ENCODE measurements around the gene SYT17.
A peak's percentile ranks its signal among the peaks of the same experiment; 100 is the strongest.

SYT17 gene

GRCh38 chr16:19269098-19269497 is 101.1 kb downstream of the SYT17 start:
- no peak for DNase-seq

DNA sequence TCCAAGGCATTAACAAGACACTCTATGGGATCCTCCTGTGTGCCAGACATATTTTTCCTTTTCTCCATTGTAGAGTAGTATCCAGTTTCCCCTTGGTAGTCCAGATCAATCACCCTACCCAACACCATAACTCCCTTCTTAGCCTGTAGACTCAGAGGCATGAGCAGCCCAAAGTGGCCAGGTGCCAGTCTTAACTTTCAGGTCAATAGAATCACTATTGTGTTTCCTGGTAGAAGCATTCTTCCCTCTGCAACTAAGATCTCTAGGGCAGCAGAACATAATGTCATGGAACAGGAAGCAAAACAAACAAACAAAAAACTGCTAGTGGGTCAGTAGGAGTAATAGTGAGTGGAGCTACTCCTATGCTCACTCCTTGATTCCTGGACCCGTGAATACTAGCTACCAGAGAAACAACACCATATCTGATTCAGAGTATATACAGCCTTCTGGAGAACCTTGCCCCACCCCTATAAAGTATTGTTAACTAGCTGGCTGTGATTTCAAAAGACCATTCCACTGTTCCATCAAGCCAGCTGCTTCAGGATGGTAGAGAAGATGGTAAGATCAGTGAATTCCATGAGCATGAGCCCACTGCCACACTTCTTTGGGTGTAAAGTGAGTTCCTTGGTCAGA is 106.2 kb downstream of the SYT17 start:
- DNase-seq, result no peak

DNA sequence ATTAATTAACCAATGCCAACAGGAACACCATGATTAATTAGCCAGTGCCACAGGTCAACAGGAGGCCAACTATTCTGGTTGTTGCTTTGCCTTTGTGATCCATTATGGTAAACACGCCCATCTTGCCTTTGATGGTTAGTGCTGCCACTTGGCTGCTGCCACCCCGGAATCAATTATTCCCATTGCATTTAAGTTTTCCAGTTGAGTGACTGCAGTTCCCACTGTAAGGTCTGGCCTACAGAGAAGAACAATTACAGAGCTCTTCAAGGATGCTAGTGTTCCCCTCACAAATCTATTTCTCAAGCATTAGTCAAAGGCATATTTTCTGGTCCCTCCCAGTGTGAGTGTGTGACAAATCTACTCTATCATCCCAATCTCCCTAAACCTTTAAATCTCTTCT is 110.4 kb downstream of the SYT17 start:
- no peak for DNase-seq

DNA sequence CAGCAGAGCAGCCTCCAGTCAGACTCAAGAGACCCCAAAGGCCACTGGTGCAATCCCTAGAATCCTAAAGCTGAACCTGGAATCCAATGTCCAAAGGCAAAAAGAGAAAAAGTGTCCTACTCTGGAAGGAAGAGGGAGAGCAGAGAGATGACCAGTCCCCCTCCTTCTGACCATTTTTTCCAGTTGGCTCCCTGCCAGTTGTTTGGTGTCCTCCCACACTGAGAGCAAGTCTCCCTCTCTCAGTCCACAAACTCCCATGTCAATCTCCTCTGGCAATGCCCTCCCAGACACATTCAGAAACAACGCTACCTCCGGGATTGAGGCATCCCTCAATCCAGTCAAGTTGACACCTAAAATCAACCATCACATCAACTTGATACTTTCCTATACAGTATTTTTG is 113.2 kb downstream of the SYT17 start:
- no peak for DNase-seq

- DNase-seq, result no peak
These were observed 114.1 kb downstream of the SYT17 start for GRCh38 chr16:19282101-19282500.

GRCh38 chr16:19283637-19284036 is 115.6 kb downstream of the SYT17 start:
- DNase-seq, result no peak

- peak; percentile 55 for DNase-seq
These were observed 116.2 kb downstream of the SYT17 start for GRCh38 chr16:19284207-19284606.

DNA sequence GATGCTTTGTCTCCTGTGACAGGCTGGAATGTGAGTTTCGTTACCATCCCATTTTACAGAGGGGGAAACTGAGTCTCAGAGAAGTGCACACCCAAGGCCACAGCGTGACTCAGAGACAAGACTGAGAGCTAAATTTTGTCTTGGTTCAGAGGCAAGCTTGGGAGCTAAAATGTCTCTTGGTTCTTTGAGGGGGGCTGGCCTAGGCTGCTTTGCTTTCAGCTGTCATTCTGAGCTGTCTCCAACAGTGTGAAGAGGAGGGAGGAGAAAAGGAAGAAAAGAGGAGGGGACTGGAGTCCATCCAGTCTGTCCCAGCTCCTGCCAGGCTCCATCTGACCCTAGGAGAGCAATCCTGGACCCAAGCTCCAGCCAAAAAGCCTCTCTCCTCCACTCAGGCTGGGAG is 117.4 kb downstream of the SYT17 start, which contains the start of gene CLEC19A:
Gene CLEC19A, plus strand, starts transcription at position 301 of the 400 bp plus-strand sequence. CDS start 121 bp downstream, outside the sequence.
- DNase-seq, result no peak

DNA sequence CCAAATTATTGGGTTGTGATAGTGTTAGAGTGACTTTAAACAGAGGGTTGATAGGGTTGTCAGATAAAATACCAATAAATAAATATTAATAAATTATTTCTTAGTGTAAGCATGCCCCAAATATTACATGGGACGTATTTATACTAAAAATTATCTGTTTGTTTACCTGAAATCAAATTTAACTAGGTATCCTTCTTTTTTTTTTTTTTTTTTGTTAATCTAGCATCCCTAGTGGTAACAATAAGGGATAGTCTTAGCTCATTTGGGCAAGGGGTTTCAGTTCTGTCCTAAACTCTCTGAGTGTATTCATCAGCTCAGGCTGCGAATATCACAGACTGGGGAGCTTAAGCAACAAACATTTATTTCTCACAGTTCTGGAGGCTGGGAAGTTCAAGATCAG is 118.8 kb downstream of the SYT17 start:
- no peak for DNase-seq

DNA sequence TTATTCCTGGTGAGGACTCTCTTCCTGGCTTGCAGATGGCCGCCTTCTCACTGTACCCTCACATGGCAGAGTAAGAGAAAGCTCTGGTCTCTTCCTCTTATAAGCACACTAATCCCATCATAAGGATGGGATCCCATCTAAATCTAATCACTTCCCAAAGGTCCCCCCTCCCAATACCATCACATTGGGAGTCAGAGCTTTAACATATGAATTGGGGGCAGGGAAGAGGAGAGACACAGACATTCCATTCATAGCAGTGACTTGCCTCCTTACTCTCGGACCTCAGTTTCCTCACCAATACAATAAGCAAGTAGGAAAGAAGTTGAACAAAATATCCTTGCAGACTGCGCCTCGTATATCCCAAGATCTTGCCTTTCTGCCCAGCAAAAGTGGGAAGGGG is 119.2 kb downstream of the SYT17 start:
- no peak for DNase-seq

- DNase-seq, result no peak
These were observed 121.1 kb downstream of the SYT17 start for GRCh38 chr16:19288872-19289799.

DNA sequence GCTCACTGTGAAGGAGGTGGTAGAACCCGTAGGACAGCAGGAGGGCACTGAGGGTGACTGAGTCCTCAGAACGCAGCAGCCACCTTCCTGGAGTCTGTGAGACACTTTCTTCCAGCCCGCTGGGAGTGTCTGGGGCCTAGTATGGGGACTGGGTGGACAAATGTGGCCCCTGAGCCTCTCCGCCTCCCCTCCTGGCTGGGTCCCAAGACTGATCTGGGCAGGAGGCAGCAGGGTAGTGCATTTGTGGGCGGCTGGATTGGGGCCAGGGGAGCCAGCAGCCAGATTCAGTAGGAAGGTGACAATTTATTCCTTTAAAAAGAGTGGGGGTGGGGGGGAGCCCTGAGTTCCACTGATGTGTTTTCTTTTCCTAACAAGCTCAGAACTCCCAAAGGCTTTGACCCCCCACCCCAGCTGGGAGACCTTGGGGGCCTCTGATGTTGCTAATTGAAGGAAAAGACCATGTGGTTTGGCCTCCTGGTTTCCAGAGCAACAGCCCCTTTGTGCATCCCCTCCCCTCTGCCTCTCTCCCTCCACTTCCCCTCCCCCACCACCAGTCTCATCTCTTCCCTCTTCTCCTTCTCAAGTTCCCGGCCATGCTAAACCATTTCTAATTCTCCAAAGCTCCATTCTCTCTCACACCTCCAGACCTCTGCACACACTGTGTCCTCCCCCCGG is 121.9 kb downstream of the SYT17 start:
- no peak for DNase-seq

DNA sequence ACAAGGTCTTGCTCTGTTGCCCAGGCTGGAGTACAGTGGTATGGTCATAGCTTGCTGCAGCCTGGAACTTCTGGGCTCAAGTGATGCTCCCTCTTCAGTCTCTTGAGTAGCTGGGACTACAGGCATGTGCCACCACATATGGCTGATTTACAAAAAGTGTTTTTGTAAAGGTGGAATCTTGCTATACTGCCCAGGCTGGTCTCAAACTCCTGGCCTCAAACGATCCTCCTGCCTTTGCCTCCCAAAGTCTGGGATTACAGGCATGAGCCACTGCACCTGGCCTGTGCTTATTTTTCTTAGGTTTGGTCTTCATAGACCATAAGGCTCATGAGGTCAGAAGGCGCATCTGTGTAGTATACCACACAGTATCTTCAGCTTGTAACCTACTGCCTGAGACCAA is 122.8 kb downstream of the SYT17 start:
- DNase-seq, result no peak

- no peak for DNase-seq
These were observed 123.4 kb downstream of the SYT17 start for GRCh38 chr16:19291475-19291874.

DNA sequence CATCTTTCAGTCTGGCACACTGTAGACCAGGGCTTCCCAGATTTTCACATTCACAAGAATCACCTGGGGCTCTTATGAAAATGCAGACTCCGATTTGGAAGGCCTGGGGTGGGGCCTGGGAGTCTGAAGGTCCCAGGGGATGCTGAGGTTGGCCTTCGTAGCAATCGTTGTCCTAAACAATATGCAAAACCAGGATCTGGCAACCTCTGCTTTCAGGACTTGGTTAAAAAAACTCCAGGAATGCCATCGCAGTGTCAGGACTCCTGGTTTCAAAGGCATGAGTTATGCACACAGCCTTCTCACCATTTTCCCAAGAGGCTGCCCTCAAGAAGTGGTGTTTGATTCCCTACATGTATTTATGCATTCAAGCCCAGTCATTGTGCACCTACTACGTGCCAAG is 124.1 kb downstream of the SYT17 start:
- no peak for DNase-seq

DNA sequence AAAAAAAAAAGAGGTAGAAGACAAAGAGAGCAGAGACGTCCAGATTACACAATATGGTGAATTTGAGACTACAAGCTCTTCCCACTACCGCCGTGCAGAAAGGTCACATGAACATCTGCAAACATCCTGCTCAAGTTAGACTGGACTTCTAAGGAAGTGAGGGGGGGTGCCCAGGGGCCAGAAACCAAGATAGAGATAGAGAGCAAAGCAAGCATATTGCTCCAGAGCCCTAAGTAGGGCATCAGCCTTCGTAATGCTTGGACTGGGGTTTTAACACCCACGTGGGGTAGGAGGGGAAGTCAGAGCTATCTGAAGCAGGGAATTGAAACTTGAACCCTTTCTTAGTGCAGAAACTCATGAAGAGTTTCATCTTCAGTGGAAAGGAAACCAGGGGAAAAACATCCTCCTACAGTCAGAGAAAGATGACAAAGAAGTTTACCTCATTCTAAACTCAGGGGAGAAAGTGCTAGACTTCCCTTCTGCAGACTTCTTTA is 126.2 kb downstream of the SYT17 start:
- no peak for DNase-seq

DNA sequence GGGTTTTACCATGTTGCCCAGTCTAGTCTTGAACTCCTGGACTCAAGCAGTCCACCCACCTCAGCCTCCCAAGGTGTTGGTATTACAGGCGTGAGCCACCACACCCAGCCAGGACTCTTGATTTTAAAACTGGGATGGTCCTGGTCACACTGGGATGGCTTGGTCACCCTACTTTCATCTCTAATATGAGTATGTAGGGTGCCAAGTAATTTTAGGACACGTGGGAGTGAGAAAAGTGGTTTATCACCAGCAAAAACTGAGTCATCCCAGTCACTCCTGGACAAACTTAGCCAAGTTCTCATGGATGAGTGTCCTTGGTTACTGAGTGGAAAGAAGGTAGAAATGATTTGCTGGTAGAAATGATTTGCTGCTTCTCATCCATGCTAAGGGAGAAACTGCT is 127.4 kb downstream of the SYT17 start:
- DNase-seq, result no peak

- DNase-seq, result no peak
These were observed 129.4 kb downstream of the SYT17 start for GRCh38 chr16:19297454-19297853.

DNA sequence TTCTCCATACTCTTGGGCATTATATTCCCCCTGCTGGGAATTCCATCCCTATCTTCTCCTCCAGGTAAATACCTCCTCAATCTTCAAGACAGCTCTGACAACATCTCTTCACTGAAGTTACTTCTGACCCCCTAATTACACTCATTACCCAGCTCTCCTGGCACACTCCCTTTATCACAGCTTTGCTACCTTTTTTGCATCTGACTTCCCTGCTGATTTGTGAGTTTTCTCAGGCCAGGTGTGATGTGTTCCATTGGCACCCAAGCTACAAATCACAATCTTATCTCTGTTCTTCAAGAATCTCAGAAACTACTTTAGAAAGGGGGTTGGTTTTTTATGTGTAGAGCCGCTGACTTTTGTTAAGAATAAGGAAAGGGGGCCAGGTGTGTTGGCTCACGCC is 131.5 kb downstream of the SYT17 start:
- no peak for DNase-seq

- no peak for DNase-seq
These were observed 133.9 kb downstream of the SYT17 start for GRCh38 chr16:19301931-19302330.

DNA sequence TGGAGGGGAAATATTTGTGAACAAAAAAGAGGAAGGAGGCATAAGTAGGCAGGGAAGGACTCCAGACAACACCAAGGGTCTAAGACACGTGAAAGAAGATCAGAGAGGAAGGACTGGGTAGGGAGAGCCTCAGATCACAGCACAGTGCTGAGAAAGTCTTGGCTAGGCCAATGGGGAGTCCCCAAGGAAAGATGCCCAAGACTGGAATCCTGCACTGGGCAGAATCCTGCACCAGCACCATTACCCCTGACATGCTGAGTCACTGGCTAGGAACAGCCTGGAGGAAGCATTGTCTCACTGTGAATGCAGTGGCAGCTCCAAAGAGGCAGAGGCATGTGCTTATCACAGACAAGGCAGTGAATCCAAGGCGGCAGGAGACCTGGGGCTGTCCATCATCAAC is 136.7 kb downstream of the SYT17 start:
- no peak for DNase-seq

DNA sequence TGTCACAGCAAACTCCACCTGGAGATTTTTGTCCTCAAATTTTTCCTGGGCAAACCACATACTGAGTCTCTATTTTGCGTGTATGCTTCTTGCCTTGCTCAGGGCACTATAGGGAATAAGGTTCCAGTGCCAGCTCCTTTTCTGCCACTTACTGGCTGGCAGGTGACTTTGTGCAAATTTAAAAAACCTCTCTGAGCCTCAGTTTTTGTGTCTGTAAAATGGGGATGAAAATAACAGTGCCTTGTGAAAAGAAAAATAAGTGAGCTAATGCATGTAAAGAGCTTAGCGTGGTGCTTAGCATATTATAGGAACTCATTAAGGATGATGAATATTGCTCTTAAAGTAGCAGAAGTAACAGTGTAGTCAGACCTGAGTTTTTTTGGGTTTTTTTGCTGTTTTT is 137.4 kb downstream of the SYT17 start:
- DNase-seq, result no peak

DNA sequence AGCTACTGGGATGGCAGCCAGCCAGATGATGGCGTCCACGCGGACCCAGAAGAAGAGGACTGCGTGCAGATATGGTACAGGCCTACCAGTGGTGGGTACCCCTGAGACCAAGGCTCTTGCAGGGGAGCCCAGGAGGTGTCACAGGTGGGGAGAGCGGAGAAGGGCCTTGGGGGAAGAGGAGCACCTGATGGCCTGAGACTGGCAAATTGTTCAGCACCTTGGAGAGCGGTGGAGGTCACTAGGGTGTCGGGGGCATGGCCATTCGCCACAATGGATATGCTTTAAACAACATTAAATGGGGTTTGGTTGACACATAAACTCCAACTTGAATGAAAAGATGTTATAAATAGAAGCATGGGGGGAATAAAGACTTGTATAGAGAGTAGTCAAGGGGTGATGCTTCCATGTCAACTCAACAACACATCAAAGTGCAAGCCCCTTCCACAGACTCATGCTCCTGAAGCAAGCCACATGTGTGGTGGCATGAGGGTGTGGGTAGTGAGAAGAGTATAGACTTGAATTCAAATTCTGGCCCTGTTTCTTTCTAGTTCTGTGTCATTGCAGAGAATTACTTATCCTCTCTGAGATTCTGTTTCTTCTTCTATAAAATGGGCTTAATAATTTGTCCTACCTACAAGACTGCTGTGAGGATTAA is 139.7 kb downstream of the SYT17 start:
- no peak for DNase-seq
